Measurements from ENCODE around the gene TIMP2.

TIMP2 gene

DNA sequence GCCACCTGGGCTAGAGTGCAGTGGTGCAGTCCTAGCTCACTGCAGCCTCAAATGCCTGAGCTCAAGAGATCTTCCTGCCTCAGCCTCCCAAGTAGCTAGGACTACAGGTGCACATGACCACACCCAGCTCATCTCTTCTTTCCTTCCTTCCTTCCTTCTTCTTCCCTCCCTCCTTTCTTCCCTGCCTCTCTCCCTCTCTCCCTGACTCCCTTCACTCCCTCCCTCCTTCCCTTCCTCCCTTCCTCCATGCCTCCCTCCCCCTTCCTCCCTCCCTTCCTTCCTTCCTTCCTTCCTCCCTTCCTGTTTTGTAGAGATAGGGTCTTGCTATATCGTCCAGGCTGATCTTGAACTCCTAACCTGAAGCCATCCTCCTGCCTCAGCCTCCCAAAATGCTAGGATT is 61.1 kb downstream of the TIMP2 start:
- no peaks in the 10 kb centered on the region for H3K9me3 ChIP-seq (ENCODE audit: insufficient read depth, low read depth, low read length)
- peaks cover 3% of the 10 kb centered on the region; the same call in 1 of the 2 replicates for H3K4me1 ChIP-seq (ENCODE audit: insufficient read depth, low read length)
- H3K27me3 ChIP-seq (ENCODE audit: insufficient read depth, low read length) = no peaks in the 10 kb centered on the region
- no peak overlapping the region for H3K4me3 ChIP-seq (ENCODE audit: low read length)
- H3K27ac ChIP-seq (ENCODE audit: low read length) = no peak overlapping the region
- no peak overlapping the region for H3K9ac ChIP-seq (ENCODE audit: low read depth, low read length)
- no peaks in the 10 kb centered on the region for H3K36me3 ChIP-seq (ENCODE audit: insufficient read depth, low read depth, low read length)

DNA sequence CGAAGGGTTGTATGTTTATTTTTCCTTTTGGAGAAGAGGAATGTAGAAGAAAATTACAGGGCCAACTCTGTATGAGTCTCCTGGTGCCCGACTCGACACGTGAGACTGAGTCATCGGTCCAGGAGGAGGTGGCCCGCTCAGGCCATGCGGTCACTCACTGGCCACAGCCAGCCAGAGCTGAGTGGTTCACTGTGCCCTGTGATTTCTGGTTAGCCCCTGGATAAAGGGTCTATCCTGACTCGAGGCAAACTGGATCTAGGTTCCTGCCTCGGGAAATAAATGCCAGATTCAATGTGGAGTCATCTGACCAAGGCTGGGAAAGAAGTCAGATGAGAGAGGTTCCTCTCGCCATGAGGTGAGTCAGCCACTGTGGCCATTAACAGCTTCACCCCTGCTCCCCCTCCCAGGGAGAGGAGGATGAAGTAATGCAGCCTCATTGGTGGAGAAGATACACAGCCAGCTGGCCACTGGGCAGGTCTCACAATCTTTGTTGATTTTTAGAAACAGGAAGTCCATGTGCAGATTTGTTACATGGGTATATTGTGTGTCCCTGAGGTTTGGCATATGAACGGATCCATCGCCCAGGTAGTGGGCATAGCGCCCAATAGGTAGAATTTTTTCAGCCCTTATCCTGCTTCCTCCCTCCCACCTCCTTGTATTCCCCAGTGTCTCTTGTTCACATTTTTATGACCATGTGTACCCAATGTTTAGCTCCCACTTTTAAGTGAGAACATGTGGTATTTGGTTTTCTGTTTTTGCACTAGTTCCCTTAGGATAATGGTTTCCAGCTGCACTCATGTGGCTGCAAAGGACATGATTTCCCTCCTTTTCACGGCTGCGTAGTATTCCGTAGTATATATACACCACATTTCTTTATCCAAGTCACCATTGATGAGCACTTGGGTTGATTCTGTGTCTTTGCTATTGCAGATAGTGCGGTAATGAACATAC is 62.8 kb downstream of the TIMP2 start:
- 0 out of 2 replicates have a peak, but pooled peaks cover under 1% of the 10 kb centered on the region for H3K36me3 ChIP-seq (ENCODE audit: insufficient read depth, low read depth, low read length)
- H3K27me3 ChIP-seq (ENCODE audit: insufficient read depth, low read length) = no peaks in the 10 kb centered on the region
- H3K4me1 ChIP-seq (ENCODE audit: insufficient read depth, low read length) = peaks cover 3% of the 10 kb centered on the region; the same call in 1 of the 2 replicates
- H3K27ac ChIP-seq (ENCODE audit: low read length) = no peak overlapping the region
- no peak overlapping the region for H3K9ac ChIP-seq (ENCODE audit: low read depth, low read length)
- H3K9me3 ChIP-seq (ENCODE audit: insufficient read depth, low read depth, low read length) = no peaks in the 10 kb centered on the region
- H3K4me3 ChIP-seq (ENCODE audit: low read length) = no peak overlapping the region

DNA sequence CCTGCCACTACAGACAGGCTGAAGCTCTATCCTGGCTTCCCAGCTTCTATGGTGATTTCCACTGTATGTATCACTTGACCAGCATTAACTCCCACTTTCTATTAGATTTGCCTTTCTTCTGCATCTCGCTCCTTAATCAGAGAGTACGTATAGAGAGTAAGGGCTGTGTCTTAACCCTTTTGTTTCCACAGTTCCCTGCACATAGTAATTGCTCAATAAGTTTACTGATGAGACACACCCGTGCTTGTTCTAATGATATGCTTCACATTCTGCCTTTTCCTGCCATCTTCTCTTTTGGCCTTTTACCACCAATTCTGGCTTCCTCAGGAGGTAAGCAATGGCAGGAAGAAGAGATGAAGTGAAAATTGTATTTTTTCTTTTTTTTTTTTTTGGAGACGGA is 64.0 kb downstream of the TIMP2 start:
- Histone ChIP-seq H3K4me1 (ENCODE audit: insufficient read depth, low read length) (peaks cover 3% of the 10 kb centered on the region; the same call in 1 of the 2 replicates), H3K27me3 (ENCODE audit: insufficient read depth, low read length) (no peaks in the 10 kb centered on the region), H3K27ac (ENCODE audit: low read length) (no peak overlapping the region), H3K4me3 (ENCODE audit: low read length) (no peak overlapping the region), H3K9me3 (ENCODE audit: insufficient read depth, low read depth, low read length) (no peaks in the 10 kb centered on the region), H3K36me3 (ENCODE audit: insufficient read depth, low read depth, low read length) (0 out of 2 replicates have a peak, but pooled peaks cover 4% of the 10 kb centered on the region), H3K9ac (ENCODE audit: low read depth, low read length) (no peak overlapping the region)

DNA sequence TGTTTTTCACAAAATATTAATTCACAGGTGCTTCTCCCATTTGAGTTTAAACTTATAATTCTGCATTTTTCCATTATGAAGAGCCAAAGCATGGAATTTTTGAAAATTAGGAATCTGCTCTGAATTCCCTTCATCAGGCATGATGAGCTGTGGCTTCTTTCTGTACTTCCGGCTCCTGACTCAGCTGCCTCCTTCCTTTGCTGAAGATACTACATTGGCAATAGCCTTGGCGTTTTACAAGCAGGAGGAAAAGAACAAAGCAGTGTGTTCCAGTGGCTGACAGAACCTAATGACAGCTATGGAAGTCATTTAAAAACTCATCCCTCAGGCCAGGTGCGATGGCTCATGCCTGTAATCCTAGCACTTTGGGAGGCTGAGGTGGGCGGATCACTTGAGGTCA is 66.1 kb downstream of the TIMP2 start:
- H3K27ac ChIP-seq (ENCODE audit: low read length) = no peak overlapping the region
- H3K36me3 ChIP-seq (ENCODE audit: insufficient read depth, low read depth, low read length) = 0 out of 2 replicates have a peak, but pooled peaks cover 4% of the 10 kb centered on the region

DNA sequence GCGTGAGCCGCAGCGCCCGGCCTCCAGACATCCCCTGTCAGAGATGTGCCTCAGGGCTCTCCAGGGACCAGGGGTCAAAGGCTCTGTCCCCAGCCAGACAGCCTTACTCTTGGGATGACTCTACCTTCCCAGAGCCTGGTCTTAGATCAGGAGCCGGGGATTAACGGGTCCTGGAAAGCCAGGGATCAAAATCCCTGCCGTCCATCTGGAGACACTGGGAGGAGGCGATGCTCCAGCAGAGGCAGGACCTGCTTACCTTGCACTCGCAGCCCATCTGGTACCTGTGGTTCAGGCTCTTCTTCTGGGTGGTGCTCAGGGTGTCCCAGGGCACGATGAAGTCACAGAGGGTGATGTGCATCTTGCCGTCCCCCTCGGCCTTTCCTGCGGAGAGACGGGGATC is 67.9 kb downstream of the TIMP2 start:
- Histone ChIP-seq H3K27me3 (ENCODE audit: insufficient read depth, low read length) (no peaks in the 10 kb centered on the region), H3K27ac (ENCODE audit: low read length) (no peak overlapping the region), H3K4me1 (ENCODE audit: insufficient read depth, low read length) (no peaks in the 10 kb centered on the region), H3K9ac (ENCODE audit: low read depth, low read length) (no peak overlapping the region), H3K4me3 (ENCODE audit: low read length) (no peak overlapping the region), H3K36me3 (ENCODE audit: insufficient read depth, low read depth, low read length) (0 out of 2 replicates have a peak, but pooled peaks cover 4% of the 10 kb centered on the region), H3K9me3 (ENCODE audit: insufficient read depth, low read depth, low read length) (no peaks in the 10 kb centered on the region)

More for the DNA sequence above, 66.1 kb downstream of the TIMP2 start:
- Histone ChIP-seq H3K9ac (ENCODE audit: low read depth, low read length) (no peak overlapping the region), H3K9me3 (ENCODE audit: insufficient read depth, low read depth, low read length) (no peaks in the 10 kb centered on the region), H3K4me3 (ENCODE audit: low read length) (no peak overlapping the region), H3K4me1 (ENCODE audit: insufficient read depth, low read length) (no peaks in the 10 kb centered on the region), H3K27me3 (ENCODE audit: insufficient read depth, low read length) (no peaks in the 10 kb centered on the region)

DNA sequence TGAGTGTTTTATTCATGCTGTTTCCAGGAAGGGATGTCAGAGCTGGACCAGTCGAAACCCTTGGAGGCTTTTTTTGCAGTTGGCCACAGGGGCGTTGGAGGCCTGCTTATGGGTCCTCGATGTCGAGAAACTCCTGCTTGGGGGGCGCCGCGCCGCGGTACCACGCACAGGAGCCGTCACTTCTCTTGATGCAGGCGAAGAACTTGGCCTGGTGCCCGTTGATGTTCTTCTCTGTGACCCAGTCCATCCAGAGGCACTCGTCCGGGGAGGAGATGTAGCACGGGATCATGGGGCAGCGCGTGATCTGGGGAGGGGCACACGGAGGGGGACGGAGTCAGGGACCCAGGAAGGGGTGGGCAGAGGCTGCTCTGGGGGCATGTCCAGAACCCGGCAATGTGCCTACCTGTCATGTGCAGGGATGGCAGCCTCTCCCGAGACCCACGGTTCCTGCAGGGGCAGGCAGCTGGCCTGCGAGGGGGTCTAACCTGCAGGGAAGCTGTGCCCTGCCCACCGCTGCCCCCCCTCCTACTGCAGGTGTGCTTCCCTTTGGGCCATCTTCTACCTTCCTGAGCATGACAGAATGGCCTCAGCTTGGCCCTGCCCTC is 69.5 kb downstream of the TIMP2 start:
- H3K27me3 ChIP-seq (ENCODE audit: insufficient read depth, low read length) = no peaks in the 10 kb centered on the region
- H3K4me1 ChIP-seq (ENCODE audit: insufficient read depth, low read length) = no peaks in the 10 kb centered on the region
- no peak overlapping the region for H3K9ac ChIP-seq (ENCODE audit: low read depth, low read length)
- no peak overlapping the region for H3K27ac ChIP-seq (ENCODE audit: low read length)
- H3K36me3 ChIP-seq (ENCODE audit: insufficient read depth, low read depth, low read length) = 0 out of 2 replicates have a peak, but pooled peaks cover 4% of the 10 kb centered on the region
- no peaks in the 10 kb centered on the region for H3K9me3 ChIP-seq (ENCODE audit: insufficient read depth, low read depth, low read length)
- no peak overlapping the region for H3K4me3 ChIP-seq (ENCODE audit: low read length)

DNA sequence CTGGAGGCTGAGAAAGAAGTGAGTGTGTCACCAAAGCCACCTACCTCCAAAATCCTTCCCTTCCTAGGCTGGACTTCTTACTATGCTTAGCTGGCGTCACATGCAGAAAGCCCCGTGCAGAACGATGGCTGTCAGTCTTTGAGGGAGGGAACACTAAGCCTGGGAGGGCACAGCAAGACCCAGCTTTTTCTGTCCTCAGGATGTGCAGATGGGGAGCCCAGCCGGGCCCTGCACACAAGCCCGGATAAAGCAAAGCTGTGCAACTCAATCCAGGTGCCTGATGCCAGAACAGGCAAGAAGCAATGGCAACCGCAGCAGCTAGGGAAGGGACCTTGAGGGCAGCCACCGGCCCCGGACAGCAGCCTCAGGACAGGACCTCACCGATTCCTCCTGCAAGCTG is 70.7 kb downstream of the TIMP2 start:
- Histone ChIP-seq H3K4me1 (ENCODE audit: insufficient read depth, low read length) (no peaks in the 10 kb centered on the region), H3K36me3 (ENCODE audit: insufficient read depth, low read depth, low read length) (0 out of 2 replicates have a peak, but pooled peaks cover 4% of the 10 kb centered on the region)

DNA sequence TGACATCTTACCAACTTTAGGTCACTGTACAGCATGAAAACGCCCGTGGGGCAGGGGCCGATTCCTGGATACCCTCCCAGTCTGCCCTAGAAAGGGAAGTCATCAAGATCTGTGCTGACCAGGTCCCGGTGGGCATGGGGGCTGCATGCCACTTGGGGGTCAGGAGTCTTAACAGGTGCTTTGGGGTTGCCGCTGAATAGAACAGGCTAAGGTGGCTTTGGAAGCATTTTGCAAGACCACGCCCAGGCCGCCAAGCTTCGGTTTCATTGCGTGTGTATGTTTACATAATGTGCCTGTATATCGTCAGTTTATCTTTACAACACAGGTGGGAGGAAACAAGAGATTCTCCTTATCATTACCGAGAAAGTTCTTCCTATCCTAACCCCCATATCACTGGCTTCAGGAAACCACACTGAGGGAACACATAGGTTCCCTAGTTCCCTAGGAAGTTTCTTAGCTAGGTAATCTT is 71.2 kb downstream of the TIMP2 start:
- no peak overlapping the region for H3K27ac ChIP-seq (ENCODE audit: low read length)
- H3K9ac ChIP-seq (ENCODE audit: low read depth, low read length) = no peak overlapping the region
- no peaks in the 10 kb centered on the region for H3K9me3 ChIP-seq (ENCODE audit: insufficient read depth, low read depth, low read length)
- no peaks in the 10 kb centered on the region for H3K4me1 ChIP-seq (ENCODE audit: insufficient read depth, low read length)
- H3K4me3 ChIP-seq (ENCODE audit: low read length) = no peak overlapping the region
- H3K27me3 ChIP-seq (ENCODE audit: insufficient read depth, low read length) = no peaks in the 10 kb centered on the region
- 0 out of 2 replicates have a peak, but pooled peaks cover 4% of the 10 kb centered on the region for H3K36me3 ChIP-seq (ENCODE audit: insufficient read depth, low read depth, low read length)

More for the DNA sequence above, 70.7 kb downstream of the TIMP2 start:
- Histone ChIP-seq H3K9ac (ENCODE audit: low read depth, low read length) (no peak overlapping the region), H3K4me3 (ENCODE audit: low read length) (no peak overlapping the region), H3K9me3 (ENCODE audit: insufficient read depth, low read depth, low read length) (no peaks in the 10 kb centered on the region), H3K27me3 (ENCODE audit: insufficient read depth, low read length) (no peaks in the 10 kb centered on the region), H3K27ac (ENCODE audit: low read length) (no peak overlapping the region)

DNA sequence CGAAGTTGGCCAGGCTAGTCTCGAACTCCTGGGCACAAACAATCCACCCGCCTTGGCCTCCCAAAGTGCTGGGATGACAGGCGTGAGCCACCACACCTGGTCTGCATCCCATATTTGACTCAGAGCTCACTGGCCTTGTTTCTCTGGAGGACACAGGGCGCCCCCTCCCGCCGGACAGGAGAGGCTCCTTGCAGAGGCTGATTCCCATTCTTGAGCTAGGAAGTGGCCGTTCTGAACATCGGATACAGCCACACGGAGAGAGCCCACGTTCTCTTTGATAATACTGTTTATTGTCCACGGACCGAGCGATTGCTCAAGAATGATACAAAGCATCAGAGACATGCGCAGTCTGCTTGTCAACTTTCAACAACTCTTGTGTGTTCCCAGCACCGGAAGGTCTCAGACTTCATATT is 72.5 kb downstream of the TIMP2 start:
- no peaks in the 10 kb centered on the region for H3K4me1 ChIP-seq (ENCODE audit: insufficient read depth, low read length)
- H3K36me3 ChIP-seq (ENCODE audit: insufficient read depth, low read depth, low read length) = 0 out of 2 replicates have a peak, but pooled peaks cover 4% of the 10 kb centered on the region
- no peaks in the 10 kb centered on the region for H3K27me3 ChIP-seq (ENCODE audit: insufficient read depth, low read length)
- no peak overlapping the region for H3K9ac ChIP-seq (ENCODE audit: low read depth, low read length)
- no peaks in the 10 kb centered on the region for H3K9me3 ChIP-seq (ENCODE audit: insufficient read depth, low read depth, low read length)
- H3K27ac ChIP-seq (ENCODE audit: low read length) = no peak overlapping the region
- no peak overlapping the region for H3K4me3 ChIP-seq (ENCODE audit: low read length)

DNA sequence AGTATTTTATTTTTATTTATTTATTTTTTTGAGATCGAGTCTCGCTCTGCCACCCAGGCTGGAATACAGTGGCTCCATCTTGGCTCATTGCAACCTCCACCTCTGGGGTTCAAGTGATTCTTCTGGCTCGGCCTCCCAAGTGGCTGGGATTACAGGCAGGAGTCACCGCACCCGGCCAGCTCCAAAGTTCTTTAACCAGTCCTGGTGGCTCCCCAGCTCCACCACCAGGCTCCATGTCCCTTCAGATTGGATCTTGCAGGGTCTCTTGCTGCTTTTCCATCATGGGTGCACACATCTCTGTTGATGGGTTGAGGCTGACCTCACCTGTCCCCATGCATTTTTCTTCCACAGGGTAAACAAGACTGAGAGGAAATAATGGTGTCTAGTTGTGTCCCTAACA is 76.2 kb downstream of the TIMP2 start:
- H3K9ac ChIP-seq (ENCODE audit: low read depth, low read length) = no peak overlapping the region
- no peak overlapping the region for H3K27ac ChIP-seq (ENCODE audit: low read length)
- no peak overlapping the region for H3K4me3 ChIP-seq (ENCODE audit: low read length)
- H3K27me3 ChIP-seq (ENCODE audit: insufficient read depth, low read length) = no peaks in the 10 kb centered on the region
- H3K4me1 ChIP-seq (ENCODE audit: insufficient read depth, low read length) = no peaks in the 10 kb centered on the region
- no peaks in the 10 kb centered on the region for H3K36me3 ChIP-seq (ENCODE audit: insufficient read depth, low read depth, low read length)
- H3K9me3 ChIP-seq (ENCODE audit: insufficient read depth, low read depth, low read length) = no peaks in the 10 kb centered on the region

DNA sequence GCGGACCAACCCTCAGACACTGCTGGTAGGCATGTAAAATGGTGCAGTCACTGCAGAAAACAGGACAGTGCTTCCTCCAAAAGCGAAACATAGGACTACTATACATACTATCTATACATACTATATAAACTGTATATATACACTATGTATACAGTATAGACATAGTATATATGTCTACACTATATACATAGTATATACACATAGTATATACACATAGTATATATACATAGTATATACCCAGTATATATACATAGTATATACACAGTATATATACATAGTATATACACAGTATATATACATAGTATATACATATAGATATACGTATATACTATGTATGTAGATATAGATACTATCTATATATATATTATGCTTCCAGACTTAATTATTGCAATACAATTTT is 78.1 kb downstream of the TIMP2 start:
- Histone ChIP-seq H3K27me3 (ENCODE audit: insufficient read depth, low read length) (no peaks in the 10 kb centered on the region), H3K36me3 (ENCODE audit: insufficient read depth, low read depth, low read length) (no peaks in the 10 kb centered on the region), H3K4me3 (ENCODE audit: low read length) (no peak overlapping the region), H3K9me3 (ENCODE audit: insufficient read depth, low read depth, low read length) (no peaks in the 10 kb centered on the region), H3K4me1 (ENCODE audit: insufficient read depth, low read length) (no peaks in the 10 kb centered on the region), H3K9ac (ENCODE audit: low read depth, low read length) (no peak overlapping the region), H3K27ac (ENCODE audit: low read length) (no peak overlapping the region)
